GM21825 (cell line): ENCODE measurements around the gene VTI1A.

Experiments used
- ATAC-seq: cut with Tn5 transposase; IDR thresholded peaks from one replicate; pipeline ENCODE4 v1.9.1; 2021; ENCODE audit warnings: mild to moderate bottlenecking, moderate library complexity; ENCODE audit not compliant: unreplicated experiment

Gene VTI1A

GRCh38 chr10:112799726-112800510, 352.9 kb downstream of the VTI1A start:
- ATAC-seq = no peak

- no peak for ATAC-seq
Observed at GRCh38 chr10:112801004-112801403, 354.0 kb downstream of the VTI1A start.

- ATAC-seq = no peak
Observed at GRCh38 chr10:112801748-112802147, 354.7 kb downstream of the VTI1A start.

- no peak for ATAC-seq
Observed at GRCh38 chr10:112802411-112803022, 355.5 kb downstream of the VTI1A start.

GRCh38 chr10:112803961-112804401, 357.0 kb downstream of the VTI1A start:
- no peak for ATAC-seq

GRCh38 chr10:112805254-112805590, 358.2 kb downstream of the VTI1A start:
- no peak for ATAC-seq

GRCh38 chr10:112805701-112806100, 358.7 kb downstream of the VTI1A start:
- no peak for ATAC-seq

- no peak for ATAC-seq
Observed at GRCh38 chr10:112807013-112807412, 360.0 kb downstream of the VTI1A start.

GRCh38 chr10:112809736-112810135, 362.7 kb downstream of the VTI1A start:
- no peak for ATAC-seq

GRCh38 chr10:112810711-112811151, 363.7 kb downstream of the VTI1A start:
- ATAC-seq = no peak

- ATAC-seq = no peak
Observed at GRCh38 chr10:112811741-112812551, 364.9 kb downstream of the VTI1A start.

- no peak for ATAC-seq
Observed at GRCh38 chr10:112812586-112812985, 365.6 kb downstream of the VTI1A start.

- no peak for ATAC-seq
Observed at GRCh38 chr10:112813866-112814591, 367.0 kb downstream of the VTI1A start.

- no peak for ATAC-seq
Observed at GRCh38 chr10:112815269-112816032, 368.4 kb downstream of the VTI1A start.

GRCh38 chr10:112816033-112816430, 369.0 kb downstream of the VTI1A start:
- no peak for ATAC-seq

- no peak for ATAC-seq
Observed at GRCh38 chr10:112816891-112817290, 369.9 kb downstream of the VTI1A start.

GRCh38 chr10:112817981-112818777, 371.2 kb downstream of the VTI1A start:
- ATAC-seq = no peak

- no peak for ATAC-seq
Observed at GRCh38 chr10:112819231-112819630, 372.2 kb downstream of the VTI1A start.

GRCh38 chr10:112820320-112820719, 373.3 kb downstream of the VTI1A start:
- no peak for ATAC-seq
